H1 (cell line): ENCODE data around the gene TRAF5. TPM values are rescaled to one million over a fixed set of nuclear protein-coding genes. Genes with fewer than 3 reads are reported as not detected.

ENCODE experiments used
- CTCF ChIA-PET: fragments of 300-600 bp; sonication (Branson Sonifier 250); formaldehyde crosslinking; loops from one replicate; lab custom pipeline; 2021; ENCODE audit not compliant: partially characterized antibody; lab: Charles Lee
- POLR2A ChIA-PET: fragments of 300-600 bp; sonication (Branson Sonifier 250); formaldehyde crosslinking; loops from one replicate; lab custom pipeline; 2021; ENCODE audit warnings: inconsistent platforms; ENCODE audit not compliant: partially characterized antibody; lab: Charles Lee
- DNase-seq, 2 experiments: peaks; one replicate each; pipeline versions ENCODE4 v3.0.0 to v3.0.0-alpha.2; 2010 to 2022; ENCODE audit warnings: low spot score in 2 of 2, low read depth in 1 of 2, mixed read lengths in 1 of 2
- FAIRE-seq: peaks from 2 replicates; lab custom pipeline; 2011; peaks lifted over from hg19 to GRCh38; lab: Jason Lieb, UNC
- H2AFZ ChIP-seq: 2 replicates; pipeline ENCODE4 v1.8.1; 2012; ENCODE audit warnings: low read length, inconsistent platforms
- H2AK5ac ChIP-seq: 2 replicates; pipeline ENCODE4 v1.6.1; 2013; ENCODE audit warnings: low read depth, low read length
- H2BK120ac ChIP-seq: replicated peaks from 2 replicates; pipeline ENCODE3; 2013; ENCODE audit warnings: low read depth, low read length, inconsistent platforms
- H2BK12ac ChIP-seq: 2 replicates; pipeline ENCODE4 v1.6.1; 2013; ENCODE audit warnings: low read depth, low read length
- H2BK15ac ChIP-seq: 2 replicates; pipeline ENCODE4 v1.6.1; 2013; ENCODE audit warnings: low read length
- H2BK20ac ChIP-seq: 2 replicates; pipeline ENCODE4 v1.6.1; 2013; ENCODE audit warnings: low read length
- H2BK5ac ChIP-seq: 2 replicates; pipeline ENCODE4 v1.6.1; 2013; ENCODE audit warnings: low read depth, low read length
- H3K14ac ChIP-seq: 2 replicates; pipeline ENCODE4 v1.6.1; 2013; ENCODE audit warnings: inconsistent platforms; ENCODE audit not compliant: insufficient read length
- H3K18ac ChIP-seq: 2 replicates; pipeline ENCODE4 v1.6.1; 2013; ENCODE audit warnings: low read length; ENCODE audit errors: extremely low read depth
- H3K23ac ChIP-seq: 2 replicates; pipeline ENCODE4 v1.6.1; 2013; ENCODE audit warnings: inconsistent platforms; ENCODE audit not compliant: insufficient read length
- H3K23me2 ChIP-seq: 2 replicates; pipeline ENCODE4 v1.6.1; 2013; ENCODE audit warnings: low read depth, low read length
- H3K27ac ChIP-seq: 2 replicates; pipeline ENCODE4 v1.6.1; 2011; ENCODE audit warnings: low read depth, low read length, inconsistent platforms
- H3K27me3 ChIP-seq, 4 experiments: replicated peaks in 1 of 4; 1 replicate in 1 of 4; 2 replicates in 3 of 4; pipeline versions ENCODE4 v1.6.1 to v1.8.1; 2011 to 2013; ENCODE audit warnings: low read length in 3 of 4, mild to moderate bottlenecking in 3 of 4, inconsistent platforms in 2 of 4, mixed read lengths in 2 of 4, moderate library complexity in 1 of 4; ENCODE audit not compliant: control insufficient read depth in 3 of 4, insufficient read depth in 3 of 4; ENCODE audit errors: extremely low read depth in 1 of 4
- H3K36me3 ChIP-seq, 4 experiments: 2 replicates each; pipeline versions ENCODE4 v1.6.1 to v1.8.1; 2011 to 2013; ENCODE audit warnings: mild to moderate bottlenecking in 4 of 4, low read length in 3 of 4, moderate library complexity in 2 of 4, control low read depth in 1 of 4, inconsistent platforms in 1 of 4; ENCODE audit not compliant: insufficient read depth in 4 of 4, control insufficient read depth in 2 of 4
- H3K4ac ChIP-seq: replicated peaks from 2 replicates; pipeline ENCODE3; 2013; ENCODE audit warnings: low read length, low read depth, mixed read lengths, inconsistent platforms; ENCODE audit not compliant: insufficient read length
- H3K4me1 ChIP-seq, 4 experiments: replicated peaks in 1 of 4; 1 replicate in 1 of 4; 2 replicates in 3 of 4; pipeline versions ENCODE4 v1.6.1 to v1.8.1; 2011 to 2013; ENCODE audit warnings: low read length in 3 of 4, inconsistent platforms in 2 of 4, mixed read lengths in 1 of 4; ENCODE audit not compliant: insufficient read depth in 4 of 4, control insufficient read depth in 3 of 4
- H3K4me2 ChIP-seq, 2 experiments: 2 replicates each; pipeline versions ENCODE4 v1.6.1 to v1.8.1; 2011 to 2013; ENCODE audit warnings: low read depth in 2 of 2, low read length in 2 of 2, control low read depth in 1 of 2, inconsistent platforms in 1 of 2, mild to moderate bottlenecking in 1 of 2; ENCODE audit not compliant: insufficient read depth in 1 of 2
- H3K4me3 ChIP-seq, 4 experiments: fragments of 200-600, 300-600 bp in 1 of 4; sonication (generic), shearing (Covaris generic), sonication (Bioruptor Twin) in 1 of 4; 2 replicates each; pipeline versions ENCODE4 v1.5.1 to v1.8.1; 2011 to 2016; ENCODE audit warnings: low read length in 4 of 4, low read depth in 3 of 4, control low read depth in 2 of 4, inconsistent platforms in 2 of 4, mild to moderate bottlenecking in 2 of 4, mixed read lengths in 1 of 4, moderate library complexity in 1 of 4; ENCODE audit not compliant: insufficient read depth in 2 of 4; ENCODE audit errors: extremely low read depth in 1 of 4
- H3K56ac ChIP-seq: replicated peaks from 2 replicates; pipeline ENCODE3; 2013; ENCODE audit warnings: low read depth, mild to moderate bottlenecking, mixed read lengths, low read length, inconsistent platforms; ENCODE audit not compliant: insufficient read length
- H3K79me1 ChIP-seq: 2 replicates; pipeline ENCODE4 v1.6.1; 2013; ENCODE audit warnings: low read depth, low read length, control low read depth
- H3K79me2 ChIP-seq, 2 experiments: 2 replicates each; pipeline versions ENCODE4 v1.6.1 to v1.8.1; 2012 to 2013; ENCODE audit warnings: low read length in 2 of 2, mild to moderate bottlenecking in 2 of 2, inconsistent platforms in 1 of 2; ENCODE audit not compliant: insufficient read depth in 2 of 2, control insufficient read depth in 1 of 2
- H3K9ac ChIP-seq, 4 experiments: replicated peaks in 1 of 4; 1 replicate in 1 of 4; 2 replicates in 3 of 4; pipeline versions ENCODE4 v1.6.1 to v1.8.1; 2011 to 2013; ENCODE audit warnings: low read depth in 3 of 4, low read length in 3 of 4, control low read depth in 2 of 4, mild to moderate bottlenecking in 2 of 4, moderate library complexity in 2 of 4, inconsistent platforms in 1 of 4; ENCODE audit errors: extremely low read depth in 1 of 4
- H3K9me3 ChIP-seq, 2 experiments: 2 replicates each; pipeline versions ENCODE4 v1.6.1 to v1.8.1; 2012 to 2013; ENCODE audit warnings: mild to moderate bottlenecking in 2 of 2, moderate library complexity in 2 of 2, control low read depth in 1 of 2, inconsistent platforms in 1 of 2, low read depth in 1 of 2, low read length in 1 of 2, mixed read lengths in 1 of 2; ENCODE audit not compliant: insufficient read depth in 2 of 2
- H4K20me1 ChIP-seq, 2 experiments: replicated peaks in 1 of 2; 2 replicates each; pipeline versions ENCODE3 to v1.8.1; 2011 to 2013; ENCODE audit warnings: inconsistent platforms in 2 of 2, low read length in 2 of 2, mild to moderate bottlenecking in 1 of 2; ENCODE audit not compliant: insufficient read depth in 2 of 2, control insufficient read depth in 1 of 2
- H4K5ac ChIP-seq: 2 replicates; pipeline ENCODE4 v1.6.1; 2013; ENCODE audit warnings: low read length, low read depth, mixed read lengths, inconsistent platforms; ENCODE audit not compliant: insufficient read length
- H4K8ac ChIP-seq: 2 replicates; pipeline ENCODE4 v1.8.0; 2013; ENCODE audit warnings: mild to moderate bottlenecking, moderate library complexity, low read length, inconsistent platforms; ENCODE audit not compliant: insufficient read depth; ENCODE audit errors: extremely low read depth
- H4K91ac ChIP-seq: replicated peaks from 2 replicates; pipeline ENCODE3; 2013; ENCODE audit warnings: low read length, mixed read lengths, inconsistent platforms; ENCODE audit not compliant: insufficient read length
- BCL11A ChIP-seq, 2 experiments: IDR thresholded peaks; one replicate each; pipeline ENCODE4 v1.6.1; 2011; ENCODE audit warnings: low read depth in 2 of 2, low read length in 2 of 2, mild to moderate bottlenecking in 2 of 2
- WGBS, 2 experiments: shearing (Covaris generic) in 1 of 2; methylation state at CpG; one replicate each; pipeline versions ENCODE4 v1.1.6 to v1.1.7; 2013 to 2015; ENCODE audit warnings: low lambda C conversion rate in 2 of 2, mixed read lengths in 2 of 2, inconsistent platforms in 1 of 2, low coverage in 1 of 2, missing lambda C conversion rate in 1 of 2; ENCODE audit not compliant: insufficient replicate concordance in 2 of 2, insufficient coverage in 1 of 2, insufficient read length in 1 of 2; ENCODE audit errors: extremely low coverage in 1 of 2, missing lambda C conversion rate in 1 of 2; 5-methylcytosine and 5-hydroxymethylcytosine counted together
- polyA plus RNA-seq, 7 experiments: library from polyadenylated mRNA; depleted of rRNA in 3 of 7; stranded (reverse) in 5 of 7; unstranded in 2 of 7; fragments of >200 nt in 5 of 7; fragments of 200-250 nt in 2 of 7; gene quantifications; 1 replicate in 5 of 7; 2 replicates in 1 of 7; 4 replicates in 1 of 7; pipeline versions ENCODE4 v1.2.1 to v1.2.3, GENCODE V29; 2011 to 2013; ENCODE audit warnings: missing spikeins in 2 of 7, mixed read lengths in 2 of 7
- total RNA-seq: library from RNA; stranded (reverse); fragmentation: NEBNext Ultra II Directional; extraction: Animal tissue kit (Norgen Biotek cat#: 25700); gene quantifications from 2 replicates; pipeline ENCODE4 v1.2.1, GENCODE V29; 2021

The TRAF5 gene
- total and polyA plus RNA-seq, 2 of the 8 experiments (the other 6 are each of a cell fraction or from before 2014, with no cell fraction given), result 13.0 to 17.1 TPM

DNA sequence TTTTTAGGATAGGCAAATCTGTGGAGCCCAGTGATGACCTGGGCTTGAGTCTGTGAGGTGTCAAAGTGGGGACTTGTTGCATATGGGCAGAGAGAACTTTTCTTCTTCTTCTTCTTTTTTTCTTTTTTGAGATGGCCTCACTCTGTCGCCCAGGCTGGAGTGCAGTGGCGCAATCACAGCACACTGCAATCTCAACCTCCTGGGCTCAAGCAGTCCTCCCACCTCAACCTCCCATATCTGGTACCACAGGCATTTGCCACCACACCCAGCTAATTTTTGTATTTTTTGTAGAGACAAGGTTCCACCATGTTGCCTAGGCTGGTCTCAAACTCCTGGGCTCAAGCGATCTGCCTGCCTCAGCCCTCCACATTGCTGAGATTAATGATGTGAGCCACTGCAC is 85.0 kb downstream of the TRAF5 start:
- Histone ChIP-seq H3K4me2 (no peak overlapping the region), H3K36me3 (peaks cover 0 to 8% (median 2%) of the 10 kb centered on the region in 4 experiments; a peak in 1 of 8 replicates), H3K9me3 (peaks cover 13 to 24% of the 10 kb centered on the region in 2 experiments), H4K91ac (no peak overlapping the region), H3K18ac (no peak overlapping the region), H3K4me3 (no peak overlapping the region), H3K27ac (no peak overlapping the region), H3K9ac (no peak overlapping the region), H3K56ac (no peak overlapping the region), H3K4me1 (no peaks in the 10 kb centered on the region), H3K79me2 (no peaks in the 10 kb centered on the region), H2AFZ (no peak overlapping the region), H2BK5ac (no peak overlapping the region), H2BK12ac (no peak overlapping the region), H4K5ac (no peak overlapping the region), H2BK20ac (no peak overlapping the region), H3K23ac (no peak overlapping the region), H3K4ac (no peak overlapping the region), H3K79me1 (no peaks in the 10 kb centered on the region), H4K20me1 (no peaks in the 10 kb centered on the region), H2AK5ac (no peak overlapping the region), H2BK15ac (no peak overlapping the region), H4K8ac (no peak overlapping the region), H3K14ac (no peak overlapping the region), H2BK120ac (no peak overlapping the region), H3K23me2 (no peaks in the 10 kb centered on the region), H3K27me3 (no peaks in the 10 kb centered on the region)
- DNase-seq, result no peak
- POLR2A ChIA-PET, result interaction anchor here (0.9 kb wide), 1 partner anchor 11 kb away, joined by 3 read pairs; no protein-coding TSS in a partner anchor
- TF ChIP-seq BCL11A (IDR thresholded peaks at IDR 0.05; ENCODE audit: low read depth in 2 of 2, low read length in 2 of 2), result no peak
- WGBS, 2 experiments, result 100% methylated on average over 3 of the region's 3 CpGs; no CpG with 5 or more reads in 1 of the 2 experiments
- CTCF ChIA-PET, result no interaction called here
- no peak for FAIRE-seq
